GM18526 (cell line): Measurements from ENCODE around the gene PTPN22.

Experiments
- POLR2A ChIP-seq: IDR thresholded peaks from 3 replicates; pipeline ENCODE4 v1.6.1; 2011; ENCODE audit not compliant: insufficient read length; ENCODE audit errors: extremely low read depth

PTPN22 gene

DNA sequence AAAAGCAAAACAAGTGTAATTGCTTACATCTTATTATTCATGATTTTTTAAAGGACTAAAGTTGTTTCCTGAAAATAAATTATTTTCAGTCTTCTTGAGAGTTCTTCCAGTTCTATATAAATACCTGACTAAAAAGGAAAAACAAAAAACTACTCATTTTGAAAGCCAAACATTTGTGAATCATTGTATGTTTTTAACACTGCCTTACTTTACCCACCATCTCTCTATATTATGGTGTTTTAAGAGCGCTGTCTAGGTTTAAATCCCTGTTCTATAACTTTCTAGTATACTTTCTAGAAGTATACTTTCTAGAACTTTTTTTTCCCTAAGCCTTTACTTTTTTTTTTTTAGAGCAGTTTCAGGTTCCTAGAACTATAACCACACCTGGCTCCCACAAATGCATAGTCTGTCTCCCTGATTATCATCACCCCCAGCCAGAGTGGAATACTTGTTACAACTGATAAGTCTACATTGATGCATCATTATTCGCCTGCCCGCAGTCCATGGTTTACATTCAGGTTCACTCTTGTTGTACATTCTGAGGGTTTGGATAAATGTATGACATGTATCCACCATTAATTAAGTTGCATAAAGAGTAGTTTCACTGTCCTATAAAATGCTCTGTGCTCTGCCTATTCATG lies 69.0 kb downstream of the PTPN22 start:
- no peak for TF ChIP-seq POLR2A

DNA sequence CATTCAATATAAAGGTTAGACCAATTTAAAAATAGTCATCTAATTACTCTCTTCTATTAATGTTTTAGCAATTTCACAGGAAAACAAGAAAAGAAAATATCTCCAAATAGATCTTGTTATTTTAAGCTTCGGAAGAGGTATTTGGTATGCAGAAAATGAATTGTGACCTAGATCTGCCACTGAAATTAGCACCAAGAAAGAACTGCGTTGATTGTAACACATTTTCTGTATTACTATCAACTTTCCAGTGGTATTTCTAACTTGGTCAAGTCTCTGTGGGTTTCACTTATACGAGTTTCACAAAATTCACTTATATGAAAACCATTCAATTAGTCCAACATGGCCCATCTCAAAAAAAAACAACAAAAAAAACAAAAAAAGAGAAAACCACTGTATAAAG lies 71.0 kb downstream of the PTPN22 start:
- no peak for TF ChIP-seq POLR2A

- TF ChIP-seq POLR2A: no peak
Measured at GRCh38 chr1:113797472-113797871, 74.0 kb downstream of the PTPN22 start.

DNA sequence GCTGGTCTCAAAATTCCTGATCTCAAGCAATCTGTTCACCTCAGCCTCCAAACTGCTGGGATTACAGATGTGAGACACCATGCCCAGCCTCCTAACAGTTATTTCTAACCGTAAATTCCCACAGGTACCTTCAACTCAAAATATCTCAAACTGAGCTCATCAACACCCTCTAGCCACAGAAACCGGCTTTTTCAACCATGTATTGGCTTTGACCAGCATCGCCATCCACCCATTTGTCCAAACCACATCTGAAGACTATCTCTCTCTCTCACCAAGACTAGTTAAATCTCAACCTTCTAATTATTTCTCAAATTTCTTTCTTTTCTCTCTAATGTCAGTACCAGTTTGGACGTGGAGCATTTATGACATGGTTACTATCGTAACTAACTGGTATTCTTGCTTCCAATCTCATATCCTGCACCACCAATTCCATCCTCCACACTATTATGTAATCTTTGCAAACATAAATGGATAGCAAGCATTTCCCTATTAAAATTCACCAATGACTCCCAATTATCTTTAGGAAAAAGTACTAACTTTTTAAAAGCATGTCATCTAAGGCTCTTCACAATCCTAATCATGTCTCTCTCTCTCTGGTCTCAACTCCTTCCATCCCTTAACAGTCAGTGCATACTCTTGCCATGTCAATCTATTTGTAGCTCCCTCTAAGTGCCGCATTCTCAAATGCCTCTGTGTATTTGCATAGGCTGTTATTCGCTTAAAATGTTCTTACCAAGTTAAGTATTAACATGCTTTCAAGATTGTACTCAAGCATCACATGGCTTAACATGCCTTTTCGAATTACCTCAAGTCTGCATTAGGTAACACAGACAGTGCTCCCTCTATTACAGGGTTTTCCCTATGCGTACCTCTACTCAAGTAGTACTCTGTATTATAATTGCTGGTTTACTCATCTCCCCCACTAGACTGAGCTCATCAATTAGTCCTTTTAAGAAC lies 77.4 kb downstream of the PTPN22 start:
- no peak for TF ChIP-seq POLR2A

DNA sequence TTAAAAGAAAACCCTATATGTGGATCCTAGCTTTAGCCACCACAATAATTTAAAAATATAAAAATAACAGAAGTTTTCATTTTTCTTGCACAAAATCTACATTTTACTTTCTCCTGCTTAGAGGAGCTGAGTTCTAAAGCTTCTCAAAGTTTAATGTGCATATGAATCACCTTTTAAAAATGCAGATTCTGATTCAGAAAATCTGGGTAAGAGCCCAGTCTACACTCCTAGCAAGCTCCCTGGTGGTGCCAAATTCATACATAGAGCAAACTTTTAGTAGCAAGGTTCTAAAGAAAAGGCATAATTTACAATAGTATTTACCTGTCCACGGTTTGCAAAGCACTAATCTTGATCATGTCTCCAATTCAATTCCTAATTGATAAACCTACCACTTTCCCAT lies 78.5 kb downstream of the PTPN22 start:
- no peak for TF ChIP-seq POLR2A

GRCh38 chr1:113792471-113792870 lies 79.0 kb downstream of the PTPN22 start:
- TF ChIP-seq POLR2A: no peak

DNA sequence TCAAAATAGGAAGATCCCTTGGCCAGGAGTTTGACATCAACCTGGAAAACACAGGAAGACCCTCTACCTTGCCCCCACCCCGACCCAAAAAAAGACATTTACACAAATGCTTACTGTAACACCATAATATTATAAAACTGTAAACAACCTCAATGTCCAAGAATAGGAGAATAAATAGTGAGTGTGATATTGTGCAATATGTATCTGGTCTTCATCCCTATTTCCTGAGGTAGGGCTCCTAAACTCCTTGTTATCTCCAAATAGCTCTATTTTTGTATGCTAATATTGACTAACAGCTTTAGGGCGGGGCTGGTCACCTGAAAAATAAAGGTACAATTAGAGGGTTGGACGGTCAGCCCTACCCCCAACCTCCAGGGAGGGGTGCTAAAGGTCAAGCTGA lies 82.7 kb downstream of the PTPN22 start:
- no peak for TF ChIP-seq POLR2A

DNA sequence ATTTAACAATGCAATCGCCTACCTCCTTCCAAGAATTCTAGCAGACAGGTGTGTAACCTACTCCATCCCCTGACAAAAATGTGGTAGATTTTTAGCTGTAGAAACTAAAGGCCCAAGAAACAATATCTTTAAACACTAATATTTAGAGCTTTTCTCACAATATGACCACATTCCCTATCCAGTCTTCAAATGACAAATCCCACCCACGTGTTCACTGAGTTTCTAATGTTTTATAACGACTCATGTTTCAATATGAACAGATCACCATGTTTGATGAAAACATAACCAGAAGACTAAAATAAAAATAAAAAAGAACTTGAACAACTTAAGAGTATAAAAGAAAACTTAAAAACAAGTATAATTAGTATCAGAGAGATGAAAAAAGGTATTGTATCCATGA lies 83.8 kb downstream of the PTPN22 start:
- TF ChIP-seq POLR2A: no peak

- no peak for TF ChIP-seq POLR2A
Measured at GRCh38 chr1:113786069-113786468, 85.4 kb downstream of the PTPN22 start.

DNA sequence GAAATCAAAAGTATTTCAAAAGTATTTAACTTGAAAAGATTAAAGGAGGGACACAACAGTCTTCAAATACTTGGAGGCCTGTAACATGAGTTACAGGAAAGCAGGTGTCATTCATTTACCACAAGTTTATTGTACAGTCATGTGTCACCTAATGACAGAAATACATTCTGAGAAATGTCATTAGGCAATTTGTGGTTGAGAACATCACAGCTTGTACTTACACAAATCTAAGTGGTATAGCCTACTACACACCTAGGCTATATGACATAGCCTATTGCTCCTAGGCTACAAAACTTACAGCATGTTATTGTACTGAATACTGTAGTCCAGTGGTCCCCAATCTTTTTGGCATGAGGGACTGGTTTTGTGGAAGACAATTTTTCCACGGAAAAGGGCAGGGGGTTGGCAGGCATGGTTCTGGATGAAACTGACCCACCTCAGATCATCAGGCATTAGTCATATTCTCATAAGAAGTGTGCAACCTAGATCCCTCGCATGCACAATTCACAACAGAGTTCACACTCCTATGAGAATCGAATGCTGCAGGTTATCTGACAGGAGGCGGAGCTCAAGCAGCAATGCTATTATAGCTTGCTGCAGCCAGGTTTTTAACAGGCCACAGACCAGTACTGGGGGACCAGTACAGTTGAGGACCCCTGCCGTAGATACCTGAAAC lies 87.3 kb downstream of the PTPN22 start:
- TF ChIP-seq POLR2A: no peak

DNA sequence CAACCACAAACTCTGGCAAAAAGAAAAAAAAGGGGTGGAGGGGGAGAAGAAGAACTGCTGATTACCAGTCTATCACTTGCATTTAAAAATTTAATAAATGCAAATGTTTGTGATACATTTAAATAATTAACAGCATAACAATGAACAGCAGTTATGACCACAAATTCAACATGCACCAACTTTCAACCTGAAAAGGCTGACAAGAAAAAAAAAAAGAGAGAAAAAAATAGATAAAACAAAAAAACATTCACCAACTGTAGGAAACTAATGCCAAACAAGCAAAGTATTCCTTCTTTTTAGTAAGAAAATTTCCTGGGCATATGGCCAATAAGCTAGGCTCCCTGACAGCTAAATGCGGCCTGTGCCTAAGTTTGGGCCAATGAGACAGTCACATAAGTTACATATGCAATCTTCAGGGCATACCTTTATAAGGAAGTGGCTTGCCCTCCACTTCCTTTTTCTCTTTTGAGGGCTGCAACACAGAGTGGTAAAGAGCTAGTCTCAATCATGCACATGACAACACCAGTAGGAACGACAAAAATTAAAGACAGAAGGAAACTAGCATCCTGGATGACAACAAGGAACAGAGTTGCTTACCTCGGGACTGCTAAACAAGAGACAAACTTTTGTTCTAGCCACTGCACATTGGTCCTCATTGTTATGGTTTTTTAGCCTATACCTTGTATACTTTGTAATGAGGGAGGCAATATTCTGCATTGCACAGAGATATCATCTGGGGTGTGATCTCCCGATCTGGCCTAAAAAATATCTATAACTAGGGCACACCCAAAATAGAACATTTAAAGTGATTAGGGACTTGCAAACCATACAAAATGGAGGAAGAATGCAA lies 88.0 kb downstream of the PTPN22 start:
- no peak for TF ChIP-seq POLR2A

- no peak for TF ChIP-seq POLR2A
Measured at GRCh38 chr1:113782406-113782805, 89.1 kb downstream of the PTPN22 start.

GRCh38 chr1:113780374-113781146 lies 91.0 kb downstream of the PTPN22 start:
- TF ChIP-seq POLR2A: no peak

- TF ChIP-seq POLR2A: no peak
Measured at GRCh38 chr1:113779542-113779941, 92.0 kb downstream of the PTPN22 start.
